ENCODE measurements around the gene DNAH1. TPM values are rescaled to one million over a fixed set of nuclear protein-coding genes. Genes with fewer than 3 reads are reported as not detected.

The DNAH1 gene
- polyA plus RNA-seq, 3 donors, result 8.2 to 15.9 (median 13.6) TPM

- DNase-seq, result no peak
These were observed 117.3 kb downstream of the DNAH1 start for GRCh38 chr3:52433328-52433995.

- DNase-seq, result no peak
These were observed 117.9 kb downstream of the DNAH1 start for GRCh38 chr3:52433996-52434479.

GRCh38 chr3:52434491-52435115 lies 118.5 kb downstream of the DNAH1 start:
- DNase-seq, result no peak

GRCh38 chr3:52435246-52436101 lies 119.4 kb downstream of the DNAH1 start:
- DNase-seq, result no peak

GRCh38 chr3:52436500-52437149 lies 120.5 kb downstream of the DNAH1 start:
- DNase-seq, result peak; percentile 74

- DNase-seq, result no peak
These were observed 121.4 kb downstream of the DNAH1 start for GRCh38 chr3:52437326-52438103.

GRCh38 chr3:52438104-52438376 lies 121.9 kb downstream of the DNAH1 start:
- DNase-seq, result no peak

GRCh38 chr3:52438579-52439425 lies 122.7 kb downstream of the DNAH1 start:
- no peak for DNase-seq

- no peak for DNase-seq
These were observed 123.5 kb downstream of the DNAH1 start for GRCh38 chr3:52439426-52440248.

GRCh38 chr3:52440249-52440551 lies 124.1 kb downstream of the DNAH1 start:
- no peak for DNase-seq

- no peak for DNase-seq
These were observed 124.6 kb downstream of the DNAH1 start for GRCh38 chr3:52440671-52441070.

- no peak for DNase-seq
These were observed 125.1 kb downstream of the DNAH1 start for GRCh38 chr3:52441091-52441771.

GRCh38 chr3:52441772-52442332 lies 125.7 kb downstream of the DNAH1 start:
- no peak for DNase-seq

GRCh38 chr3:52442409-52443267 lies 126.5 kb downstream of the DNAH1 start:
- DNase-seq, result no peak

- DNase-seq, result no peak
These were observed 127.1 kb downstream of the DNAH1 start for GRCh38 chr3:52443268-52443610.

- no peak for DNase-seq
These were observed 127.9 kb downstream of the DNAH1 start for GRCh38 chr3:52443791-52444687.

Measured in renal pelvis (tissue), 4 donors.